ENCODE measurements around the gene MRO. TPM values are rescaled to one million over a fixed set of nuclear protein-coding genes. Genes with fewer than 3 reads are reported as not detected.

Gene MRO
- polyA plus RNA-seq, 2 of the 4 experiments (the other 2 are of a cell fraction) = 0.31 to 0.39 TPM

- ChIA-PET CTCF (interaction anchor here (0.6 to 4.3 kb wide), 5 partner anchors 10 to 517 kb away, joined by 3 to 24 read pairs (median 3); partner anchors contain the start of gene MRO), POLR2A (no interaction called here)
- FAIRE-seq (no peak), ATAC-seq (no peak), DNase-seq (ENCODE audit: low read depth in 1 of 2, low spot score in 1 of 2) (no peak)
- TF ChIP-seq POLR2A (IDR thresholded peaks at IDR 0.05; ENCODE audit: low read length) (no peak), RARB (CRISPR knock-in tag; IDR thresholded peaks at IDR 0.05) (no peak), NR3C1 (IDR thresholded peaks at IDR 0.05) (no peak), HDAC2 (IDR thresholded peaks at IDR 0.05) (no peak), HEYL (CRISPR knock-in tag; IDR thresholded peaks at IDR 0.05) (no peak), MAX (IDR thresholded peaks at IDR 0.05) (no peak), E2F6 (IDR thresholded peaks at IDR 0.05; ENCODE audit: borderline replicate concordance, low read depth) (no peak), RFX5 (IDR thresholded peaks at IDR 0.05) (no peak), MAFK (IDR thresholded peaks at IDR 0.05; ENCODE audit: partially characterized antibody) (no peak)
- no peak overlapping the region for H3K27ac ChIP-seq
- no peaks in the 10 kb centered on the region for H3K9me3 ChIP-seq
- no peak overlapping the region for H3K4me3 ChIP-seq
- peaks cover 4% of the 10 kb centered on the region; the same call in 1 of the 3 replicates for H3K4me1 ChIP-seq
- 95% methylated on average over 5 of the region's 5 CpGs for WGBS (ENCODE audit: missing lambda C conversion rate)
- H3K4me2 ChIP-seq = no peak overlapping the region
Measured at GRCh38 chr18:50830544-50830943, 10.7 kb upstream of the MRO start.

DNA sequence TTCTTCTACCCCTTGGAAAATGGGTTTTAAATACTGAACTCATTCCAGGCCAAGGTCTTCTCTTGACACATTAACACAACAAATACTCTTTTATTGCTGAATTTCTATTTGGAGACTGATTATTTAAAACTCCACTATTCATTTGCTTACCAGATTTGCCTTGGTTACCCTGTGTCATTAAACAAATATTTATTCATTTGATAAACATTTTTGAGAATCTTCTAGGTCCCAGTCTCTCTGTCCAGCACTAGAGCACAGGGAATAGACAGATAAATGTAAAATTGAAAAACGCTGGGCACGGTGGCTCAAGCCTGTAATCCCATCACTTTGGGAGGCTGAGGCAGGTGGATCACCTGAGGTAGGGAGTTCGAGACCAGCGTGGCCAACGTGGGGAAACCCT, 9.8 kb upstream of the MRO start:
- no peak overlapping the region for H3K27ac ChIP-seq
- WGBS (ENCODE audit: missing lambda C conversion rate) = 83% methylated on average over 5 of the region's 5 CpGs
- no peaks in the 10 kb centered on the region for H3K9me3 ChIP-seq
- no peak overlapping the region for H3K4me3 ChIP-seq
- FAIRE-seq = no peak
- DNase-seq (ENCODE audit: low read depth in 1 of 2, low spot score in 1 of 2) = no peak
- no peak for TF ChIP-seq BHLHE40 (IDR thresholded peaks at IDR 0.05; ENCODE audit: low read depth, low read length)
- no peak for TF ChIP-seq KDM1A (IDR thresholded peaks at IDR 0.05; ENCODE audit: low read depth)
- no peak for TF ChIP-seq JUN (IDR thresholded peaks at IDR 0.05)
- TF ChIP-seq MAX (IDR thresholded peaks at IDR 0.05) = no peak
- TF ChIP-seq, protein P1, sequence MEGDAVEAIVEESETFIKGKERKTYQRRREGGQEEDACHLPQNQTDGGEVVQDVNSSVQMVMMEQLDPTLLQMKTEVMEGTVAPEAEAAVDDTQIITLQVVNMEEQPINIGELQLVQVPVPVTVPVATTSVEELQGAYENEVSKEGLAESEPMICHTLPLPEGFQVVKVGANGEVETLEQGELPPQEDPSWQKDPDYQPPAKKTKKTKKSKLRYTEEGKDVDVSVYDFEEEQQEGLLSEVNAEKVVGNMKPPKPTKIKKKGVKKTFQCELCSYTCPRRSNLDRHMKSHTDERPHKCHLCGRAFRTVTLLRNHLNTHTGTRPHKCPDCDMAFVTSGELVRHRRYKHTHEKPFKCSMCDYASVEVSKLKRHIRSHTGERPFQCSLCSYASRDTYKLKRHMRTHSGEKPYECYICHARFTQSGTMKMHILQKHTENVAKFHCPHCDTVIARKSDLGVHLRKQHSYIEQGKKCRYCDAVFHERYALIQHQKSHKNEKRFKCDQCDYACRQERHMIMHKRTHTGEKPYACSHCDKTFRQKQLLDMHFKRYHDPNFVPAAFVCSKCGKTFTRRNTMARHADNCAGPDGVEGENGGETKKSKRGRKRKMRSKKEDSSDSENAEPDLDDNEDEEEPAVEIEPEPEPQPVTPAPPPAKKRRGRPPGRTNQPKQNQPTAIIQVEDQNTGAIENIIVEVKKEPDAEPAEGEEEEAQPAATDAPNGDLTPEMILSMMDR (IDR thresholded peaks at IDR 0.05) = no peak
- ChIA-PET POLR2A (no interaction called here), CTCF (no interaction called here)
- H3K4me1 ChIP-seq = peaks cover 4% of the 10 kb centered on the region; the same call in 1 of the 3 replicates
- ATAC-seq = no peak
- no peak overlapping the region for H3K4me2 ChIP-seq

GRCh38 chr18:50826027-50826426, 6.2 kb upstream of the MRO start:
- no peak overlapping the region for H3K4me2 ChIP-seq
- POLR2A ChIA-PET = no interaction called here
- ATAC-seq (no peak), FAIRE-seq (no peak), DNase-seq (ENCODE audit: low read depth in 1 of 2, low spot score in 1 of 2) (no peak)
- H3K4me1 ChIP-seq = peaks cover 5% of the 10 kb centered on the region; the same call in 2 of the 3 replicates
- TF ChIP-seq, protein P2, sequence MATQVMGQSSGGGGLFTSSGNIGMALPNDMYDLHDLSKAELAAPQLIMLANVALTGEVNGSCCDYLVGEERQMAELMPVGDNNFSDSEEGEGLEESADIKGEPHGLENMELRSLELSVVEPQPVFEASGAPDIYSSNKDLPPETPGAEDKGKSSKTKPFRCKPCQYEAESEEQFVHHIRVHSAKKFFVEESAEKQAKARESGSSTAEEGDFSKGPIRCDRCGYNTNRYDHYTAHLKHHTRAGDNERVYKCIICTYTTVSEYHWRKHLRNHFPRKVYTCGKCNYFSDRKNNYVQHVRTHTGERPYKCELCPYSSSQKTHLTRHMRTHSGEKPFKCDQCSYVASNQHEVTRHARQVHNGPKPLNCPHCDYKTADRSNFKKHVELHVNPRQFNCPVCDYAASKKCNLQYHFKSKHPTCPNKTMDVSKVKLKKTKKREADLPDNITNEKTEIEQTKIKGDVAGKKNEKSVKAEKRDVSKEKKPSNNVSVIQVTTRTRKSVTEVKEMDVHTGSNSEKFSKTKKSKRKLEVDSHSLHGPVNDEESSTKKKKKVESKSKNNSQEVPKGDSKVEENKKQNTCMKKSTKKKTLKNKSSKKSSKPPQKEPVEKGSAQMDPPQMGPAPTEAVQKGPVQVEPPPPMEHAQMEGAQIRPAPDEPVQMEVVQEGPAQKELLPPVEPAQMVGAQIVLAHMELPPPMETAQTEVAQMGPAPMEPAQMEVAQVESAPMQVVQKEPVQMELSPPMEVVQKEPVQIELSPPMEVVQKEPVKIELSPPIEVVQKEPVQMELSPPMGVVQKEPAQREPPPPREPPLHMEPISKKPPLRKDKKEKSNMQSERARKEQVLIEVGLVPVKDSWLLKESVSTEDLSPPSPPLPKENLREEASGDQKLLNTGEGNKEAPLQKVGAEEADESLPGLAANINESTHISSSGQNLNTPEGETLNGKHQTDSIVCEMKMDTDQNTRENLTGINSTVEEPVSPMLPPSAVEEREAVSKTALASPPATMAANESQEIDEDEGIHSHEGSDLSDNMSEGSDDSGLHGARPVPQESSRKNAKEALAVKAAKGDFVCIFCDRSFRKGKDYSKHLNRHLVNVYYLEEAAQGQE (IDR thresholded peaks at IDR 0.05) = no peak
- TF ChIP-seq, protein P3, sequence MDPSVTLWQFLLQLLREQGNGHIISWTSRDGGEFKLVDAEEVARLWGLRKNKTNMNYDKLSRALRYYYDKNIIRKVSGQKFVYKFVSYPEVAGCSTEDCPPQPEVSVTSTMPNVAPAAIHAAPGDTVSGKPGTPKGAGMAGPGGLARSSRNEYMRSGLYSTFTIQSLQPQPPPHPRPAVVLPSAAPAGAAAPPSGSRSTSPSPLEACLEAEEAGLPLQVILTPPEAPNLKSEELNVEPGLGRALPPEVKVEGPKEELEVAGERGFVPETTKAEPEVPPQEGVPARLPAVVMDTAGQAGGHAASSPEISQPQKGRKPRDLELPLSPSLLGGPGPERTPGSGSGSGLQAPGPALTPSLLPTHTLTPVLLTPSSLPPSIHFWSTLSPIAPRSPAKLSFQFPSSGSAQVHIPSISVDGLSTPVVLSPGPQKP (IDR thresholded peaks at IDR 0.05; ENCODE audit: low read depth, low read length) = no peak
- no peak for TF ChIP-seq NR3C1 (IDR thresholded peaks at IDR 0.05)
- H3K27ac ChIP-seq = no peak overlapping the region
- no peaks in the 10 kb centered on the region for H3K9me3 ChIP-seq
- WGBS (ENCODE audit: missing lambda C conversion rate) = 92% methylated on average over 5 of the region's 5 CpGs
- CTCF ChIA-PET = interaction anchor here (0.7 to 1.7 kb wide), 2 partner anchors 41 to 230 kb away, joined by 3 to 6 read pairs; no protein-coding TSS in a partner anchor
- H3K4me3 ChIP-seq = no peak overlapping the region

Data from A549 (cell line).